NOMO-1 treated with dmso at 0.1 percent for 144 hours (cell line): ENCODE data around the gene HOOK2.
"Not testable (repeated sequence)": the region's sequence is repeated elsewhere in the genome, so short reads cannot be mapped to it uniquely, and the experiment has no call there.

Experiments
- DNase-seq: peaks from one replicate; lab custom pipeline; 2025; ENCODE audit not compliant: unreplicated experiment; lab: John Stamatoyannopoulos, UW

Gene HOOK2

GRCh38 chr19:12752056-12752781, 23.1 kb downstream of the HOOK2 start:
- no peak for DNase-seq

- DNase-seq: no peak
Measured at GRCh38 chr19:12751635-12752034, 23.7 kb downstream of the HOOK2 start, which contains the start of gene BEST2. TSS of gene BEST2 (plus strand) at chr19:12751791. CDS start at chr19:12752593, 802 bp downstream.

GRCh38 chr19:12750851-12751250, 24.5 kb downstream of the HOOK2 start:
- DNase-seq: no peak

- DNase-seq: no peak
Measured at GRCh38 chr19:12749938-12750521, 25.3 kb downstream of the HOOK2 start.

GRCh38 chr19:12748489-12748888, 26.9 kb downstream of the HOOK2 start:
- no peak for DNase-seq

GRCh38 chr19:12745166-12745897, 30.0 kb downstream of the HOOK2 start:
- DNase-seq: no peak

GRCh38 chr19:12737835-12738351, 37.5 kb downstream of the HOOK2 start:
- no peak for DNase-seq

GRCh38 chr19:12736995-12737834, 38.1 kb downstream of the HOOK2 start, which contains the start of gene GET3:
TSS of gene GET3 (plus strand) at chr19:12737497. CDS start at chr19:12737506, 9 bp downstream.
- peak; percentile 93 for DNase-seq

- DNase-seq: no peak
Measured at GRCh38 chr19:12733369-12734214, 41.8 kb downstream of the HOOK2 start.

GRCh38 chr19:12731337-12731736, 44.0 kb downstream of the HOOK2 start:
- no peak for DNase-seq

GRCh38 chr19:12730064-12730463, 45.3 kb downstream of the HOOK2 start:
- no peak for DNase-seq

- no peak for DNase-seq
Measured at GRCh38 chr19:12727745-12728433, 47.5 kb downstream of the HOOK2 start.

- DNase-seq: no peak
Measured at GRCh38 chr19:12726988-12727316, 48.4 kb downstream of the HOOK2 start.

- not testable (repeated sequence) for DNase-seq
Measured at GRCh38 chr19:12725612-12726011, 49.7 kb downstream of the HOOK2 start.

GRCh38 chr19:12723641-12724426, 51.5 kb downstream of the HOOK2 start, which contains the start of gene TNPO2:
TSS of gene TNPO2 (minus strand) at chr19:12723932. CDS start at chr19:12720977, 2,955 bp downstream.
- peak; percentile 47 for DNase-seq

GRCh38 chr19:12723381-12723640, 52.0 kb downstream of the HOOK2 start:
- no peak for DNase-seq

GRCh38 chr19:12722566-12723380, 52.6 kb downstream of the HOOK2 start:
- peak; percentile 95 for DNase-seq
